HG03135 (cell line): ENCODE results near the gene GUCA2A.
"Not testable (repeated sequence)": the region's sequence is repeated elsewhere in the genome, so short reads cannot be mapped to it uniquely, and the experiment has no call there.

ENCODE experiments used
- ATAC-seq: cut with Tn5 transposase; IDR thresholded peaks from one replicate; pipeline ENCODE4 v1.9.1; 2021; ENCODE audit warnings: mild to moderate bottlenecking, moderate library complexity; ENCODE audit not compliant: unreplicated experiment

Gene GUCA2A, protein sequence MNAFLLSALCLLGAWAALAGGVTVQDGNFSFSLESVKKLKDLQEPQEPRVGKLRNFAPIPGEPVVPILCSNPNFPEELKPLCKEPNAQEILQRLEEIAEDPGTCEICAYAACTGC

DNA sequence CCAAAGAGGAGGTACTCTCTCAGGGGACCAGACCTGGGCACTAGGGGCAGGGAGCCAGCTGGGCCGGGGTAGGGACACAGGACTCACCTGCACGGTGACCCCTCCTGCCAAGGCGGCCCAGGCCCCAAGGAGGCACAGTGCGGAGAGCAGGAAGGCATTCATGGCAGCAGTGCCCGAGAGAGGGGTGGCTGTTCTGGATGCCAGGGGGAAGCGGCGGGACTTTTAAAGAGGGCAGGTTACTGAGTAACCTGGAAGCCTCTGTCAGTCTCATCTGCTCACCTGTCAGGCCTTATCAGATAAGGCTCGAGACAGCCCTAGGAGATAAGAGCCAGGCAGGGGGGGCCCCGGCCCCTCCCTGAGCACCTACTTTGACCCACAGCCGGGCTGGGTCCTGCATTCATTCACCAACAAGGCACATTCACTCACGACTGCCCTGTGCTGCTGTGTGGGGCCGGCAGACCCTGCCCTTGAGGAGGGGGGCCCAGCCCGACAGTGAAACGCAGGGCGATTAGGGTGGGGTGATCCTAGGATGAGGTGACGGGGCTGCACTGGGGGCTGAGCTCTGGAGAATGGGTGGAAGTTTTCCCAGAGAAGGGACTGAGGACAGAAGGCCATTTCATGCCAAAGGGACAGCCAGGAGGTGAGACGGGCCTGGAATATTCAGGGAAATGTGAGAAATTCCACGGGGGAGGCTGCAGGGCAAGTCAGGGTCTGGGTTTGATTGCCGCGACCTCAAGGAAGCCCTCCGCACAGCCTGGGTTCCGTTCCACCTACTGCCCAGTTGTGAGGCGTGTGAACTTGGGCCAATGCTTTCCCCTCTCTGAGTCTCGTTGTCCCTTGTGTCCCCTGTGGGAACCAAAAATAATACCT lies at the start of gene GUCA2A:
Gene GUCA2A, minus strand, starts transcription at position 195 of the 870 bp plus-strand sequence. Its CDS starts 33 bp downstream, at position 162.
- ATAC-seq, result no peak

GRCh38 chr1:42211224-42211623 lies 46.7 kb upstream of the GUCA2A start:
- no peak for ATAC-seq

GRCh38 chr1:42210421-42211133 lies 46.0 kb upstream of the GUCA2A start:
- ATAC-seq, result no peak

GRCh38 chr1:42209526-42210251 lies 45.1 kb upstream of the GUCA2A start:
- no peak for ATAC-seq

GRCh38 chr1:42206930-42207329 lies 42.4 kb upstream of the GUCA2A start:
- ATAC-seq, result not testable (repeated sequence)

DNA sequence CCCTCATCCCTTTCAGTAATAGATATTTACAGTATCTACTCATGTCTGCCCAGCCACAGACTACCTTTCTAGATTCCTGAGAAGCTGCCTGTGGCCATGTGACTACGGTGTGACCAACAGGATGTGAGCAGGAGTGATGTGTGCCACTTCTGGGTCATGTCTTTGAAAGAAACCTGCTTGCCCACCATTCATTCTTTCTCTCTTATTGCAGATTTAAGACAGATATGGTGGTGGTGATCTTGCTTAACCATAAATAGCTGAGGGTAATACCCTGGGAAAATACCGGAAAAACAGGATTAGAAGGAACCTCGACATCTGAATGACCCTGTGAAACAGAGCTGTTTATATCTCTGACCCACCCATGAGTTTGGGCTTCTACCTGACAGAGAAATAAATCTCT lies 41.6 kb upstream of the GUCA2A start:
- no peak for ATAC-seq

GRCh38 chr1:42201986-42202385 lies 37.4 kb upstream of the GUCA2A start:
- ATAC-seq, result no peak

- ATAC-seq, result no peak
Measured at GRCh38 chr1:42198251-42198650, 33.7 kb upstream of the GUCA2A start.

GRCh38 chr1:42195841-42196240 lies 31.3 kb upstream of the GUCA2A start:
- no peak for ATAC-seq

- ATAC-seq, result no peak
Measured at GRCh38 chr1:42192106-42192505, 27.6 kb upstream of the GUCA2A start.

- no peak for ATAC-seq
Measured at GRCh38 chr1:42191319-42191718, 26.8 kb upstream of the GUCA2A start.

- no peak for ATAC-seq
Measured at GRCh38 chr1:42189931-42190853, 25.6 kb upstream of the GUCA2A start.

DNA sequence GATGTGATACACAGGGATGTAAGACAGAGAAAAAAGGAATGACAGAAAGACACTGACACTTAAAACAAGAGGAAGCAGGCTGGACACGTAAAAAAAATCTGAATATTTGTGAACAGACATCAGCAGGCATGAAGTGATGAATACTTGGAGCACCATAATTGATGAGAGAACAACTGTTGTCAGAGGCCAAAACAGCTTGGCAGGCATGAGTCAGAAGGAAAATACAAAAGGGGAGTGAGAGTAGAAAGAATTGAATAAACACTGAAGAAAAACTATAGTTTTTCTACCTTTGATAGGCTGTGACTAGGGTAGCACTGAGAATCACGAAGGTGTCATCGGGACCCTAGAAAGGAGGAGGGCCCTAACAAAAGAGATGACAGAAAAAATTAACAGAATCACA lies 21.6 kb upstream of the GUCA2A start:
- ATAC-seq, result no peak

DNA sequence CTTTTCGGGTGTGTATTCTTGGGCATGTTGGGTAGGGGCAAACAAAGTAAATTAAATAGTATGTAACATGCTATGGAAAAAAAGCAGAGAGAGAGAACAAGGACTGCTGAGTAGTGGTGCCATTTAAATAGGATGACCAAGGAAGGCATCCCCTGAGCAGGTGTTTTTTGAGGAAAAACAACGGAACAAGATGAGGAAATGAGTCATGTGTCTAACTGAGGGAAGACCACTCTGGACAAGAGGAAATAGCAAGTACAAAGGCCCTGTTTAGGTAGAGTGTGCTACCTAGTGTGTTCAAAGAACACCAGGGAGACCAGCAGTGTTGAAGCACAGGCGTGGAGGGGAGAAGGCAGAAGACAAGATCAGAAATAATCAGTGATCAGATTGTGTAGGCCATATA lies 20.1 kb upstream of the GUCA2A start:
- ATAC-seq, result no peak

- no peak for ATAC-seq
Measured at GRCh38 chr1:42183957-42184268, 19.4 kb upstream of the GUCA2A start.

- no peak for ATAC-seq
Measured at GRCh38 chr1:42183210-42183956, 18.8 kb upstream of the GUCA2A start.

GRCh38 chr1:42181687-42182086 lies 17.1 kb upstream of the GUCA2A start:
- no peak for ATAC-seq

GRCh38 chr1:42179900-42180329 lies 15.4 kb upstream of the GUCA2A start:
- no peak for ATAC-seq

- ATAC-seq, result no peak
Measured at GRCh38 chr1:42179275-42179674, 14.7 kb upstream of the GUCA2A start.

DNA sequence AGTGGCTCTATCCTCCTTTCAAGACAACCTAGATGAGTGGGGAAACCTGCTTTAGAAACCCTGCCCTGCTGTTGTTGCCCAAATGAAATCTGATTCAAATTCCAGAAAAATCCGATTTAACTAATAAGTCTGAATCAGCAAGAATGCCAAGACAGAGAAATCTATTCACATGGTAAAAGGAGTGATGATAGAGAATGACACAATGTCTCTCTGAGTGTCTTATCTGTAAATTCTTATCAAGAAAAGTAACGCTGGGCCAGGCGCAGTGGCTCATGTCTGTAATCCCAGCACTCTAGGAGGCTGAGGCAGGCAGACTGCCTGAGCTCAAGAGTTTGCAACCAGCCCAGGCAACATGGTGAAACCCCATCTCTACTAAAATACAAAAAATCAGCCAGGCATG lies 13.7 kb upstream of the GUCA2A start:
- ATAC-seq, result no peak
